Measurements from ENCODE around the gene KRTCAP3. TPM values are rescaled to one million over a fixed set of nuclear protein-coding genes. Genes with fewer than 3 reads are reported as not detected.
"Not testable (repeated sequence)": the region's sequence is repeated elsewhere in the genome, so short reads cannot be mapped to it uniquely, and the experiment has no call there.

Gene KRTCAP3, protein sequence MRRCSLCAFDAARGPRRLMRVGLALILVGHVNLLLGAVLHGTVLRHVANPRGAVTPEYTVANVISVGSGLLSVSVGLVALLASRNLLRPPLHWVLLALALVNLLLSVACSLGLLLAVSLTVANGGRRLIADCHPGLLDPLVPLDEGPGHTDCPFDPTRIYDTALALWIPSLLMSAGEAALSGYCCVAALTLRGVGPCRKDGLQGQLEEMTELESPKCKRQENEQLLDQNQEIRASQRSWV
- total RNA-seq = 0.24 TPM
- long read RNA-seq = 0 reads

DNA sequence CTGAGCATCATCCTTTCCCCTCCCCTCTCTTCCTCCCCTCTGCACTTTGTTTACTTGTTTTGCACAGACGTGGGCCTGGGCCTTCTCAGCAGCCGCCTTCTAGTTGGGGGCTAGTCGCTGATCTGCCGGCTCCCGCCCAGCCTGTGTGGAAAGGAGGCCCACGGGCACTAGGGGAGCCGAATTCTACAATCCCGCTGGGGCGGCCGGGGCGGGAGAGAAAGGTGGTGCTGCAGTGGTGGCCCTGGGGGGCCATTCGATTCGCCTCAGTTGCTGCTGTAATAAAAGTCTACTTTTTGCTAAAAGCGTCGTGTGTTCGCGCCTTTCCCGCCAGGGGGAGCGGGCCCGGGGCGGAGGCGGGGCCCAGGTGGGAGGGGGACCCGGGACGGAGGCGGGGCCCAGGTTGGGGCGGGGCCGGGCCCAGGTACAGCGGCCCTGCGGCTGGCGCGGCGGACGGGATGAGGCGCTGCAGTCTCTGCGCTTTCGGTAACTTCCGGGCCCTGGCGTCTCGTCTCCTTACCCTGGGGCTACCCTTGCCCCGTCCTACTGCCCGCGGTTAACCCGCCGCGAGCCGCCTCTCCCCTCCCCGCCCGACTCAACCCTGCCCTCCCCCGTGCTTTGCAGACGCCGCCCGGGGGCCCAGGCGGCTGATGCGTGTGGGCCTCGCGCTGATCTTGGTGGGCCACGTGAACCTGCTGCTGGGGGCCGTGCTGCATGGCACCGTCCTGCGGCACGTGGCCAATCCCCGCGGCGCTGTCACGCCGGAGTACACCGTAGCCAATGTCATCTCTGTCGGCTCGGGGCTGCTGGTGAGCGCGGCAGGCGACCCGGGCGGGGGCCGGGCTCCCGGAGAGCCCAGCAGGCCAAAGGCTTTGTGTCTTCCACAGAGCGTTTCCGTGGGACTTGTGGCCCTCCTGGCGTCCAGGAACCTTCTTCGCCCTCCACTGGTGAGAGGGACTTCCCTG, at the start of gene KRTCAP3:
Gene KRTCAP3 (plus strand): TSS at position 424 of the 962 bp plus-strand sequence. CDS start 32 bp downstream, at position 456.
- DNase-seq (no peak), ATAC-seq (ENCODE audit: poor library complexity) (peak; percentile 66)

DNA sequence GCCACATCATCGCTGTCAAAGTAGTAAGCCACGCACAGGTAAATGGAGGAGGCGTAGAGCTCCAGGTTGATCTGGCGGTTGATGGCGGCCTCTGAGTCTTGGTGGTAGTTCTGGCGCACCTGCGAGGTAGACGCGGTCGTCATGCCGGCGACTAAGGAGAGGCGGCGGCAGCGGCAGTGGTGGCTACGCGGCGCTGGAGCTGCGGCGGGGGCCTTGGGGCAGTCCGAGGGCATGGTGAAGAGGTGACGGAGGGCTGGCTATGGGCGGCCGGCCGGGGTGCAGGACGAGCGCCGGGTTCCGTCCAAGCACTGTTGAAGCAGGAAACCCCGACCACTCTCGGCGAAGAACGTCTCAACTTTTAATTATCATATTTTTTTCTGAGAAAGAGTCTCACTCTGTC, 49.0 kb upstream of the KRTCAP3 start:
- no peak for DNase-seq
- ATAC-seq (ENCODE audit: poor library complexity) = no peak
- intact Hi-C loops (cut with DNase I) = no loop called here

More for the DNA sequence above, at the start of gene KRTCAP3:
- intact Hi-C loops (cut with DNase I) = no loop called here

DNA sequence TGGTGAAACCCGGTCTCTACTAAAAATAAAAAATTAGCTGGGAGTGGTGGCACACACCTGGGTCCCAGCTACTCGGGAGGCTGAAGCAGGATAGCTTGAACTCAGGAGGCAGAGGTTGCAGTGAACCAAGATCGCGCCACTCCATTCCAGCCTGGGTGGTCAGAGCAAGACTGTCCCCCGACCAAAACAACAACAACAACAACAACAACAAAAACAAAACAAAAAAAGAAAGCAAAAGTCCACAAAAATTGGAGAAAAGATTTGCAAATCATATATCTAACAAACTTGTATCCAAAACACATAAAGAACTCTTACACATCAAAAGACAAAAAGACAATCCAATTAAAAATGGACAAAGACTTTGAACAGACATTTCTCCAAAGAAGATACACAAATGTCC, 43.2 kb upstream of the KRTCAP3 start:
- ATAC-seq (ENCODE audit: poor library complexity) = no peak
- no peak for DNase-seq
- intact Hi-C loops (cut with DNase I) = no loop called here

DNA sequence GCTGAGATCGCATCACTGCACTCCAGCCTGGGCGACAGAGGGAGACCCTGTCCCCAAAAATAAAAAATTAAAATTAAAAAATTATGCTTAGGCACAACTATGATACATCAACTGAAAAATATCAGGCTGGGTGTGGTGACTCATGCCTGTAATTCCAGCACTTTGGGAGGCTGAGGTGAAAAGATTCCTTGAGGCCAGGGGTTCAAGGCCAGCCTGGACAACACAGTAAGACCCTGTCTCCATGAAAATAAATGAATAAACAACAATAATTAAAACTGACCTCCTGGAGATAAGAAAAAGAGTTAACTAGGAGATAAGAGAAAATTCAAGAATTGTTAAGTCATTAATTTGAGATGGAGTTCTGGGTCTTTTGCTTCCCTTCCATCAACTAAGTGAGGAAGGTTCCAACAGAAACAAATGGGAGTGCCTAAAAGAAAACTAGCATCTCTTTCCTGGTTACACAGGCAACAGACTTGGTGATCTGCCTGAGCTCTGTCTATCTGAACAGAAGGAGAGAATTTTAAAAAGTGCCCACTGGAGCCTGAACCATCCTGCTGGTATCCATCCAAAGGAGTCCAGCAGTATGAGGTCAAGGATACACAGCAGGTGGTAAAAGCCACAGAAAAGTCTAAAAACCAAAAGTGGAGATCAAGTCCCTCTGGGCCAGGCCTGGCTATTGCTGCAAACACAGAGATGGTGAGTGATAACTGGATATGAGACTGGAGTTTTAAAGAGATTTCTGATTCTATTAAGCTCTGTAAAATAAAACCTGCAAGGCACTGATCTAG, 41.6 kb upstream of the KRTCAP3 start:
- intact Hi-C loops (cut with DNase I) = no loop called here
- no peak for ATAC-seq (ENCODE audit: poor library complexity)
- no peak for DNase-seq

DNA sequence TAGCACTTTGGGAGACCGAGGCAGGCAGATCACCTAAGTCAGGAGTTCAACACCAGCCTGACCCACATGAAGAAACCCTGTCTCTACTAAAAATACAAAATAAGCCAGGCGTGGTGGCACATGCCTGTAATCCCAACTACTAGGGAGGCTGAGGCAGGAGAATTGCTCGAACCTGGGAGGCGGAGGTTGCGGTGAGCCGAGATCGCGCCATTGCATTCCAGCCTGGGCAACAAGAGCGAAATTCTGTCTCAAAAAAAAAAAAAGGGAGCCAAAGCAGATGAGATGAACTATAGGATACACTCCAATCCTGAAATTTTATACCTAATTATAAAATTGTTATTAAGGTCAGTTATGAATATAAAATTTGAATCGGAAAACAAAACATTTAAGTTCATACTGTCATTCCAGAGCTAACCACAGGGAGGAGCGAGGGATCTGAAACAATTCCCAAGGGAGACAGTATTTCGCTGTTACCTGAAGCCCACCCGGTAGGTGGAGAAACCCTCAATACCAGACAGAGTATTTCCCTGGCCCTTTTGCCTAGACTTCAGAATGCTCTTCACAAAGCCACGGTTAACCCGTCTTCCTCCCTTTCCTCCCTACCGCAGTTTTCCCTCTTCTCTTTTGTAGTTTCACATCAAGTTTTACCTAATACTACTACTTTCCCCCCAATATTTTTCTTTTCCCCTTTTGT, 34.2 kb upstream of the KRTCAP3 start:
- ATAC-seq (ENCODE audit: poor library complexity) = no peak
- intact Hi-C loops (cut with DNase I) = no loop called here
- no peak for DNase-seq

- DNase-seq = no peak
- peak; percentile 41 for ATAC-seq (ENCODE audit: poor library complexity)
Observed at GRCh38 chr2:27408601-27409320, 33.4 kb upstream of the KRTCAP3 start.

DNA sequence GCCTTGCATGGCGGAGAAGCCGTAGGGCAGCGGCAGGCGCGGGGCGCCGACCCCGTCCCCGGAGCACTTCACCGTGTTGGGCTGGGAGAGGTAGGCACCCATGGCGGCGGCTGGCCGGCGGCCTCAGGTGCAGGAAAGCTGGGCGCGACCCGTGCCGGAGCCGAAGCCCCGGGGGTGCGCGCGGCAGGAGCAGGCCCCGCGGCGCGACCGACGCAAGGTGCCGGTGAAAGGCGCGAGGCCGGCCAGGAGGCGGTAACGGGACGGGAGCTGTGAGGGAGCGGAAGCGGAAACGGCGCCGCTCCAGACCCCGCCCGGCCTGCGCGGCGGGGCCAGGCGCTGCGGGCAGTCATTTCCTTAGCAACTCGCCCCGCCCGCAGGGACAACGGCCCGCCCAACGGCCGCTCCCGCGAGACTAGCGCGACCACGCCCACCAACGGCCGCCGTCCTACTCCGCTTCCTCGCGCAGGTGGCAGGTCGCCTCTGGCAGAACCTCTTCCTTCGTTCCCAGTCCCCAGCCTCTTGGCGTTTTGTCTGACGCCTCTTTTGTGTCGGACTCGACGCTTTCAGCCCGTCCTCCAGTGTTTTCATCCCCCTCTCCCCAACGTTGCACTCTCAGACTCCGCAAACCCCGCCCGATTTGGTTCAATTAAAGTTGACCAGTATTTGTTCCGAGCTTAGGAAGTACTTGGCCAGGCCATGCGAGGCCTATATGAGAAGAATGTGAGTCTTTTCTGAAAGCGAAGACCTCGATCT, 32.7 kb upstream of the KRTCAP3 start, which contains the start of gene PPM1G:
Gene PPM1G (minus strand): TSS at position 271 of the 753 bp plus-strand sequence. CDS start 169 bp downstream, at position 102.
- peak; percentile 99 for ATAC-seq (ENCODE audit: poor library complexity)
- intact Hi-C loops (cut with DNase I) = no loop called here
- peak; percentile 97 for DNase-seq

More at GRCh38 chr2:27408601-27409320, 33.4 kb upstream of the KRTCAP3 start:
- intact Hi-C loops (cut with DNase I) = no loop called here

- no peak for ATAC-seq (ENCODE audit: poor library complexity)
- intact Hi-C loops (cut with DNase I) = no loop called here
- no peak for DNase-seq
Observed at GRCh38 chr2:27412419-27413152, 29.6 kb upstream of the KRTCAP3 start.

DNA sequence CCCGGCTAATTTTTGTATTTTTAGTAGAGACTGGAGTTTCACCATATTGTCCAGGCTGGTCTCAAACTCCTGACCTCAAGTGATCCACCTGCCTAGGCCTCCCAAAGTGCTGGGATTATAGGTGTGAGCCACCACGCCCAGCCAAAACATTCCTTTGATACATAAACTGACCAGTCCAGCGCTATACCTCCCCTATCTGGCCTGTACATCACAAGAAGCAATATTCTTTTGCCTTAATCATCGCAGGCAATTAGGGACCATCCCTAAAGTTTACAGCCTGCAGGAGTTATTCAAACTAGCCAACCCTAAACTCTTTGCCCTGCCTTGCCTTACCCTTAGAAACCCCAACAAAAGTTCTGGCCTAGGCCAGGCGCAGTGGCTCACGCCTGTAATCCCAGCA, 26.0 kb upstream of the KRTCAP3 start:
- intact Hi-C loops (cut with DNase I) = no loop called here
- ATAC-seq (ENCODE audit: poor library complexity) (no peak), DNase-seq (no peak)

- DNase-seq = no peak
- intact Hi-C loops (cut with DNase I) = no loop called here
- ATAC-seq (ENCODE audit: poor library complexity) = no peak
Observed at GRCh38 chr2:27420996-27421395, 21.2 kb upstream of the KRTCAP3 start.

GRCh38 chr2:27421660-27422250, 20.4 kb upstream of the KRTCAP3 start:
- DNase-seq = no peak
- intact Hi-C loops (cut with DNase I) = no loop called here
- no peak for ATAC-seq (ENCODE audit: poor library complexity)

GRCh38 chr2:27422958-27423357, 19.2 kb upstream of the KRTCAP3 start:
- no peak for DNase-seq
- intact Hi-C loops (cut with DNase I) = no loop called here
- no peak for ATAC-seq (ENCODE audit: poor library complexity)

DNA sequence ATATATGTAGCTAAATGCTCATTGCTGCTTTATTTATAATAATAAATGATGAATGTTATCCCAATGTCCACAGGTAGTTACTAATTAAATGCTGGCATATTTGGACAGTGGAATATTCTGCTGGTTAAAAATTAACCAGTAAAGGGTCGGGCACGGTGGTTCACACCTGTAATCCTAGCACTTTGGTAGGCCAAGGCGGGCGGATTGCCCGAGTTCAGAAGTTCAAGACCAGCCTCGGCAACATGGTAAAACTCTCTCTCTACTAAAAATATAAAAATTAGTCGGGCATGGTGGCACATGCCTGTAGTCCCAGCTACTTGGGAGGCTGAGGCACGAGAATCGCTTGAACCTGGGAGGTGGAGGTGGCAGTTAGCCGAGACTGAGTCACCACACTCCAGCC, 17.1 kb upstream of the KRTCAP3 start:
- DNase-seq; intact Hi-C loops (cut with DNase I); ATAC-seq (ENCODE audit: poor library complexity): not testable (repeated sequence)

- intact Hi-C loops (cut with DNase I) = no loop called here
- DNase-seq (no peak), ATAC-seq (ENCODE audit: poor library complexity) (no peak)
Observed at GRCh38 chr2:27427863-27428212, 14.3 kb upstream of the KRTCAP3 start.

DNA sequence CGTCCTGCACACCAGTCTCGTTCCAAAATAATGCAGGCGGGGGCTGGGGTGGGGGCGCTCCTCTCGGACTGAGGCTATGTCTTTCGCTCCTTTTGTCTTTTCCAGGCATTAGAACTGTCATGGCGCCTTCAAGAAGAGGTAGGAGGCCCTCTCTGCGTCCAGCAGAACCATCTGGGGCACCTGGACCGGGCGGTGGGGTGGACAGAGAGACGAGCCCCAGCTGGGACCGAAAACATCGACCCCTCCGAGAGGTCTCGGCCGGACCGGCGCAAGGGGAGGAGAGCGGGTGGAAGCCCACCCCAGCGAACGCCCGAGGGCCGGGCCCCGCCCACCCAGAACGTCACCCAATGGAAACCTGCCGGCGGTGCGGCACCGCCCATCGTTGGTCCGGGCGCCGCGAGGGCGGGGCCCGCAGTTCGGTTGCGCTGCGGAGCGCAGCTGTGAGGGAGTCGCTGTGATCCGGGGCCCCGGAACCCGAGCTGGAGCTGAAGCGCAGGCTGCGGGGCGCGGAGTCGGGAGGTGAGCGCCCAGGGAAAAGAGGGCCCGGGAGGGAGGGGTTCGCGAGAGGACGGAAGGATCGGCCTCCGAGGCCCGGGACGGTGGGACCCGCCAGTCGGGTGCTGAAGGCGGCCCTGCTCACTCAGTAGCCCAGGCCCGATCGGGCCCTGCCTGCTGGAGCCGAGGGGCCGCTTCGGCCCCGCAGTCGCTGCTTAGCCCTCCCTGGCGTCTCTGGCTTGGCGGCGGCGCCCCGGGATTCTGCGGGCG, 13.8 kb upstream of the KRTCAP3 start, which contains the start of gene NRBP1:
Gene NRBP1 (plus strand): TSS at position 419 of the 765 bp plus-strand sequence. CDS start 4,643 bp downstream, outside the sequence.
- DNase-seq = peak; percentile 96
- peak; percentile 98 for ATAC-seq (ENCODE audit: poor library complexity)
- intact Hi-C loops (cut with DNase I) = no loop called here
